ENCODE results near the gene NDUFA13.

The NDUFA13 gene

GRCh38 chr19:19530423-19530804, 14.4 kb downstream of the NDUFA13 start:
- Histone ChIP-seq H3K27ac (ENCODE audit: low read length) (no peak overlapping the region), H3K4me1 (ENCODE audit: control insufficient read depth in 1 of 2, insufficient read depth in 2 of 2, low read length in 2 of 2) (peaks cover 0 to 14% of the 10 kb centered on the region in 2 donors), H3K4me3 (ENCODE audit: low read depth in 1 of 2, low read length in 2 of 2) (no peak overlapping the region), H3K36me3 (ENCODE audit: control insufficient read depth in 1 of 2, insufficient read depth in 2 of 2, low read length in 2 of 2) (peaks cover 0 to 24% of the 10 kb centered on the region in 2 donors), H3K27me3 (ENCODE audit: low read depth, low read length) (no peaks in the 10 kb centered on the region), H3K9me3 (ENCODE audit: control insufficient read depth in 1 of 2, low read length in 2 of 2) (no peaks in the 10 kb centered on the region)

- peaks cover 0 to 14% of the 10 kb centered on the region in 2 donors for H3K4me1 ChIP-seq (ENCODE audit: control insufficient read depth in 1 of 2, insufficient read depth in 2 of 2, low read length in 2 of 2)
- no peaks in the 10 kb centered on the region for H3K27me3 ChIP-seq (ENCODE audit: low read depth, low read length)
- H3K36me3 ChIP-seq (ENCODE audit: control insufficient read depth in 1 of 2, insufficient read depth in 2 of 2, low read length in 2 of 2): peaks cover 0 to 24% of the 10 kb centered on the region in 2 donors
- no peak overlapping the region for H3K4me3 ChIP-seq (ENCODE audit: low read depth in 1 of 2, low read length in 2 of 2)
- H3K9me3 ChIP-seq (ENCODE audit: control insufficient read depth in 1 of 2, low read length in 2 of 2): no peaks in the 10 kb centered on the region
- no peak overlapping the region for H3K27ac ChIP-seq (ENCODE audit: low read length)
Observed at GRCh38 chr19:19530889-19531288, 14.9 kb downstream of the NDUFA13 start.

- H3K4me3 ChIP-seq (ENCODE audit: low read depth in 1 of 2, low read length in 2 of 2): no peak overlapping the region
- no peaks in the 10 kb centered on the region for H3K27me3 ChIP-seq (ENCODE audit: low read depth, low read length)
- H3K27ac ChIP-seq (ENCODE audit: low read length): no peak overlapping the region
- no peaks in the 10 kb centered on the region for H3K9me3 ChIP-seq (ENCODE audit: control insufficient read depth in 1 of 2, low read length in 2 of 2)
- peaks cover 0 to 16% of the 10 kb centered on the region in 2 donors for H3K4me1 ChIP-seq (ENCODE audit: control insufficient read depth in 1 of 2, insufficient read depth in 2 of 2, low read length in 2 of 2)
- H3K36me3 ChIP-seq (ENCODE audit: control insufficient read depth in 1 of 2, insufficient read depth in 2 of 2, low read length in 2 of 2): peaks cover 0 to 13% of the 10 kb centered on the region in 2 donors
Observed at GRCh38 chr19:19531951-19532805, 16.2 kb downstream of the NDUFA13 start.

GRCh38 chr19:19532806-19533701, 17.0 kb downstream of the NDUFA13 start:
- Histone ChIP-seq H3K4me1 (ENCODE audit: control insufficient read depth in 1 of 2, insufficient read depth in 2 of 2, low read length in 2 of 2) (peaks cover 0 to 24% of the 10 kb centered on the region in 2 donors), H3K27ac (ENCODE audit: low read length) (no peak overlapping the region), H3K36me3 (ENCODE audit: control insufficient read depth in 1 of 2, insufficient read depth in 2 of 2, low read length in 2 of 2) (peaks cover 0 to 4% of the 10 kb centered on the region in 2 donors), H3K27me3 (ENCODE audit: low read depth, low read length) (peaks cover 3% of the 10 kb centered on the region), H3K4me3 (ENCODE audit: low read depth in 1 of 2, low read length in 2 of 2) (no peak overlapping the region), H3K9me3 (ENCODE audit: control insufficient read depth in 1 of 2, low read length in 2 of 2) (no peaks in the 10 kb centered on the region)

- Histone ChIP-seq H3K9me3 (ENCODE audit: control insufficient read depth in 1 of 2, low read length in 2 of 2) (no peaks in the 10 kb centered on the region), H3K27me3 (ENCODE audit: low read depth, low read length) (peaks cover 11% of the 10 kb centered on the region)
Observed at GRCh38 chr19:19533841-19534240, 17.8 kb downstream of the NDUFA13 start.

GRCh38 chr19:19534556-19535265, 18.7 kb downstream of the NDUFA13 start:
- no peaks in the 10 kb centered on the region for H3K9me3 ChIP-seq (ENCODE audit: control insufficient read depth in 1 of 2, low read length in 2 of 2)
- H3K4me3 ChIP-seq (ENCODE audit: low read depth in 1 of 2, low read length in 2 of 2): no peak overlapping the region
- H3K27ac ChIP-seq (ENCODE audit: low read length): no peak overlapping the region
- H3K27me3 ChIP-seq (ENCODE audit: low read depth, low read length): peaks cover 14% of the 10 kb centered on the region
- H3K4me1 ChIP-seq (ENCODE audit: control insufficient read depth in 1 of 2, insufficient read depth in 2 of 2, low read length in 2 of 2): peaks cover 5 to 31% of the 10 kb centered on the region in 2 donors
- peaks cover 0 to 3% of the 10 kb centered on the region in 2 donors for H3K36me3 ChIP-seq (ENCODE audit: control insufficient read depth in 1 of 2, insufficient read depth in 2 of 2, low read length in 2 of 2)

More at GRCh38 chr19:19533841-19534240, 17.8 kb downstream of the NDUFA13 start:
- Histone ChIP-seq H3K27ac (ENCODE audit: low read length) (no peak overlapping the region), H3K4me1 (ENCODE audit: control insufficient read depth in 1 of 2, insufficient read depth in 2 of 2, low read length in 2 of 2) (peaks cover 4 to 32% of the 10 kb centered on the region in 2 donors), H3K4me3 (ENCODE audit: low read depth in 1 of 2, low read length in 2 of 2) (no peak overlapping the region), H3K36me3 (ENCODE audit: control insufficient read depth in 1 of 2, insufficient read depth in 2 of 2, low read length in 2 of 2) (peaks cover 0 to 3% of the 10 kb centered on the region in 2 donors)

- H3K9me3 ChIP-seq (ENCODE audit: control insufficient read depth in 1 of 2, low read length in 2 of 2): no peaks in the 10 kb centered on the region
- peaks cover 0 to 3% of the 10 kb centered on the region in 2 donors for H3K36me3 ChIP-seq (ENCODE audit: control insufficient read depth in 1 of 2, insufficient read depth in 2 of 2, low read length in 2 of 2)
- peaks cover 5 to 37% of the 10 kb centered on the region in 2 donors for H3K4me1 ChIP-seq (ENCODE audit: control insufficient read depth in 1 of 2, insufficient read depth in 2 of 2, low read length in 2 of 2)
- peaks cover 14% of the 10 kb centered on the region for H3K27me3 ChIP-seq (ENCODE audit: low read depth, low read length)
- no peak overlapping the region for H3K27ac ChIP-seq (ENCODE audit: low read length)
- no peak overlapping the region for H3K4me3 ChIP-seq (ENCODE audit: low read depth in 1 of 2, low read length in 2 of 2)
Observed at GRCh38 chr19:19535311-19536191, 19.5 kb downstream of the NDUFA13 start.

GRCh38 chr19:19537075-19538048, 21.3 kb downstream of the NDUFA13 start:
- H3K27me3 ChIP-seq (ENCODE audit: low read depth, low read length): peaks cover 25% of the 10 kb centered on the region
- H3K4me3 ChIP-seq (ENCODE audit: low read depth in 1 of 2, low read length in 2 of 2): peak overlapping the region in 1 of 2 donors; percentile 48
- peaks cover 0 to 3% of the 10 kb centered on the region in 2 donors for H3K36me3 ChIP-seq (ENCODE audit: control insufficient read depth in 1 of 2, insufficient read depth in 2 of 2, low read length in 2 of 2)
- H3K27ac ChIP-seq (ENCODE audit: low read length): no peak overlapping the region
- H3K4me1 ChIP-seq (ENCODE audit: control insufficient read depth in 1 of 2, insufficient read depth in 2 of 2, low read length in 2 of 2): peaks cover 5 to 46% of the 10 kb centered on the region in 2 donors
- no peaks in the 10 kb centered on the region for H3K9me3 ChIP-seq (ENCODE audit: control insufficient read depth in 1 of 2, low read length in 2 of 2)

GRCh38 chr19:19538061-19538784, 22.2 kb downstream of the NDUFA13 start, which contains the start of gene CILP2:
Gene CILP2 (plus strand): TSS chr19:19538265. CDS start chr19:19538350, 85 bp downstream.
- Histone ChIP-seq H3K27me3 (ENCODE audit: low read depth, low read length) (peaks cover 25% of the 10 kb centered on the region), H3K27ac (ENCODE audit: low read length) (no peak within 1 kb of the TSS), H3K36me3 (ENCODE audit: control insufficient read depth in 1 of 2, insufficient read depth in 2 of 2, low read length in 2 of 2) (peaks cover 0 to 3% of the 10 kb centered on the region in 2 donors), H3K4me3 (ENCODE audit: low read depth in 1 of 2, low read length in 2 of 2) (peak within 1 kb of the TSS in 1 of 2 donors; percentile 48), H3K9me3 (ENCODE audit: control insufficient read depth in 1 of 2, low read length in 2 of 2) (no peaks in the 10 kb centered on the region), H3K4me1 (ENCODE audit: control insufficient read depth in 1 of 2, insufficient read depth in 2 of 2, low read length in 2 of 2) (peaks cover 5 to 41% of the 10 kb centered on the region in 2 donors)

Data from muscle layer of duodenum (tissue), 2 donors.